Smooth muscle cell of the umbilical artery (primary cell): Measurements from ENCODE around the gene UBE2E2. TPM values are rescaled to one million over a fixed set of nuclear protein-coding genes. Genes with fewer than 3 reads are reported as not detected.

Experiments used
- total RNA-seq: library from RNA; depleted of rRNA; stranded (reverse); fragments of >200 nt; gene quantifications from 2 replicates; pipeline ENCODE4 v1.2.3, GENCODE V29; 2014

UBE2E2 gene
- 35.6 and 39.9 TPM in 2 replicates for total RNA-seq

GRCh38 chr3:23202921-23203707, at the start of gene UBE2E2:
Gene UBE2E2, plus strand, starts transcription at chr3:23203327.

